Trophoblast cell (in vitro differentiated cells and primary cell): Measurements from ENCODE around the gene POLR1C.
A peak's percentile ranks its signal among the peaks of the same experiment; 100 is the strongest.

Source experiments
- DNase-seq, 2 donors: peaks; one replicate each; pipeline ENCODE4 v3.0.0-alpha.2; 2016
- H2AFZ ChIP-seq: 2 replicates; pipeline ENCODE4 v1.6.1; 2013; ENCODE audit warnings: low read length, moderate library complexity, mild to moderate bottlenecking; ENCODE audit not compliant: insufficient read depth, poor library complexity
- H2AK5ac ChIP-seq: 2 replicates; pipeline ENCODE4 v1.6.1; 2013; ENCODE audit warnings: mild to moderate bottlenecking, low read length
- H2BK120ac ChIP-seq: 2 replicates; pipeline ENCODE4 v1.6.1; 2013; ENCODE audit warnings: low read length, mild to moderate bottlenecking, moderate library complexity; ENCODE audit not compliant: insufficient read depth, poor library complexity
- H2BK12ac ChIP-seq: 2 replicates; pipeline ENCODE4 v1.6.1; 2013; ENCODE audit warnings: mild to moderate bottlenecking, low read length, moderate library complexity
- H2BK5ac ChIP-seq: 2 replicates; pipeline ENCODE4 v1.6.1; 2013; ENCODE audit warnings: low read length, low read depth, moderate library complexity, mild to moderate bottlenecking; ENCODE audit not compliant: poor library complexity
- H3K14ac ChIP-seq: 2 replicates; pipeline ENCODE4 v1.6.1; 2013; ENCODE audit warnings: mild to moderate bottlenecking, low read length
- H3K18ac ChIP-seq: 2 replicates; pipeline ENCODE4 v1.6.1; 2013; ENCODE audit warnings: mild to moderate bottlenecking, low read length
- H3K23ac ChIP-seq: 2 replicates; pipeline ENCODE4 v1.6.1; 2013; ENCODE audit warnings: low read length
- H3K27ac ChIP-seq: 2 replicates; pipeline ENCODE4 v1.5.1; 2013; ENCODE audit warnings: low read depth, mild to moderate bottlenecking, inconsistent platforms, low read length, moderate library complexity
- H3K27me3 ChIP-seq: 2 replicates; pipeline ENCODE4 v1.6.1; 2013; ENCODE audit warnings: inconsistent platforms, mild to moderate bottlenecking, low read length, moderate library complexity; ENCODE audit not compliant: insufficient read depth
- H3K36me3 ChIP-seq, 2 experiments: 1 replicate in 1 of 2; 2 replicates in 1 of 2; pipeline ENCODE4 v1.6.1; 2013; ENCODE audit warnings: low read length in 2 of 2, mild to moderate bottlenecking in 2 of 2, moderate library complexity in 1 of 2; ENCODE audit not compliant: insufficient read depth in 2 of 2, control insufficient read depth in 1 of 2
- H3K4ac ChIP-seq: 2 replicates; pipeline ENCODE4 v1.6.1; 2013; ENCODE audit warnings: low read depth, mild to moderate bottlenecking, low read length, moderate library complexity
- H3K4me1 ChIP-seq, 2 experiments: 1 replicate in 1 of 2; 2 replicates in 1 of 2; pipeline ENCODE4 v1.6.1; 2013; ENCODE audit warnings: low read length in 2 of 2, mild to moderate bottlenecking in 2 of 2, moderate library complexity in 1 of 2; ENCODE audit not compliant: insufficient read depth in 2 of 2, control insufficient read depth in 1 of 2
- H3K4me2 ChIP-seq: 2 replicates; pipeline ENCODE4 v1.6.1; 2013; ENCODE audit warnings: inconsistent platforms, mild to moderate bottlenecking, low read length, moderate library complexity
- H3K4me3 ChIP-seq: 2 replicates; pipeline ENCODE4 v1.5.1; 2013; ENCODE audit warnings: mild to moderate bottlenecking, low read depth, low read length, inconsistent platforms
- H3K79me1 ChIP-seq: one replicate; pipeline ENCODE4 v1.6.1; 2013; ENCODE audit warnings: low read length
- H3K79me2 ChIP-seq: 2 replicates; pipeline ENCODE4 v1.6.1; 2013; ENCODE audit warnings: low read length, mild to moderate bottlenecking; ENCODE audit not compliant: control insufficient read depth, insufficient read depth, poor library complexity
- H3K9ac ChIP-seq: 2 replicates; pipeline ENCODE4 v1.6.1; 2013; ENCODE audit warnings: mild to moderate bottlenecking, low read length
- H3K9me3 ChIP-seq: 2 replicates; pipeline ENCODE4 v1.6.1; 2013; ENCODE audit warnings: low read depth, mild to moderate bottlenecking, control low read depth, inconsistent platforms, low read length; ENCODE audit not compliant: insufficient read depth
- H4K12ac ChIP-seq: 2 replicates; pipeline ENCODE4 v1.6.1; 2013; ENCODE audit warnings: low read depth, mild to moderate bottlenecking, low read length, moderate library complexity
- H4K8ac ChIP-seq: 2 replicates; pipeline ENCODE4 v1.6.1; 2013; ENCODE audit warnings: low read depth, mild to moderate bottlenecking, low read length, moderate library complexity
- H4K91ac ChIP-seq: one replicate; pipeline ENCODE4 v1.6.1; 2013; ENCODE audit warnings: low read depth, mild to moderate bottlenecking, low read length, moderate library complexity
- WGBS: extraction: QIAGEN DNeasy Blood & Tissue Kit; methylation state at CpG from one replicate; pipeline ENCODE4 v1.1.7; 2013; ENCODE audit warnings: missing lambda C conversion rate; ENCODE audit not compliant: insufficient read length, insufficient coverage; ENCODE audit errors: extremely low coverage; 5-methylcytosine and 5-hydroxymethylcytosine counted together

Gene POLR1C

GRCh38 chr6:43475516-43475915 is 41.4 kb upstream of the POLR1C start:
- no peak overlapping the region for H2BK5ac ChIP-seq
- no peak overlapping the region for H4K8ac ChIP-seq
- H3K4me3 ChIP-seq, result no peak overlapping the region
- no peak overlapping the region for H3K27ac ChIP-seq
- H2BK120ac ChIP-seq, result no peak overlapping the region
- H4K12ac ChIP-seq, result no peak overlapping the region
- H3K36me3 ChIP-seq, result no peaks in the 10 kb centered on the region
- no peak overlapping the region for H3K23ac ChIP-seq
- H2AFZ ChIP-seq, result no peak overlapping the region
- H3K18ac ChIP-seq, result no peak overlapping the region
- no peaks in the 10 kb centered on the region for H3K9me3 ChIP-seq
- no peaks in the 10 kb centered on the region for H3K27me3 ChIP-seq
- peaks cover 6 to 10% of the 10 kb centered on the region in 2 experiments for H3K4me1 ChIP-seq
- H3K4ac ChIP-seq, result no peak overlapping the region
- DNase-seq, result no peak
- no peak overlapping the region for H2BK12ac ChIP-seq
- no peak overlapping the region for H2AK5ac ChIP-seq
- H4K91ac ChIP-seq, result no peak overlapping the region
- no peaks in the 10 kb centered on the region for H3K79me1 ChIP-seq
- no peak overlapping the region for H3K9ac ChIP-seq
- H3K14ac ChIP-seq, result no peak overlapping the region
- peaks cover 1% of the 10 kb centered on the region for H3K79me2 ChIP-seq
- no peak overlapping the region for H3K4me2 ChIP-seq
- WGBS, result no CpG with 5 or more reads among the region's 6 CpGs

- no peaks in the 10 kb centered on the region for H3K79me1 ChIP-seq
- peak overlapping the region; percentile 44 for H4K91ac ChIP-seq
- no peak overlapping the region for H3K4ac ChIP-seq
- no peak overlapping the region for H2BK120ac ChIP-seq
- no peak overlapping the region for H3K23ac ChIP-seq
- H4K12ac ChIP-seq, result peak overlapping the region; percentile 55
- no peak overlapping the region for H3K4me3 ChIP-seq
- no peak overlapping the region for H3K18ac ChIP-seq
- H3K4me1 ChIP-seq, result peaks cover 6 to 8% of the 10 kb centered on the region in 2 experiments
- H4K8ac ChIP-seq, result peak overlapping the region; percentile 77
- DNase-seq, result no peak
- H3K27ac ChIP-seq, result no peak overlapping the region
- no peak overlapping the region for H2BK12ac ChIP-seq
- no peaks in the 10 kb centered on the region for H3K36me3 ChIP-seq
- no peak overlapping the region for H2AK5ac ChIP-seq
- WGBS, result no CpG with 5 or more reads among the region's 2 CpGs
- no peak overlapping the region for H2BK5ac ChIP-seq
- H3K9ac ChIP-seq, result no peak overlapping the region
- H3K27me3 ChIP-seq, result no peaks in the 10 kb centered on the region
- H3K79me2 ChIP-seq, result peaks cover 1% of the 10 kb centered on the region
- H3K14ac ChIP-seq, result no peak overlapping the region
- H3K4me2 ChIP-seq, result peak overlapping the region; percentile 92
- no peaks in the 10 kb centered on the region for H3K9me3 ChIP-seq
- H2AFZ ChIP-seq, result peak overlapping the region; percentile 79
Measured at GRCh38 chr6:43476746-43477145, 40.1 kb upstream of the POLR1C start.

- WGBS, result no CpG with 5 or more reads among the region's 34 CpGs
- no peaks in the 10 kb centered on the region for H3K79me1 ChIP-seq
- H3K9me3 ChIP-seq, result no peaks in the 10 kb centered on the region
- H3K23ac ChIP-seq, result no peak within 1 kb of the TSS
- H4K8ac ChIP-seq, result peak within 1 kb of the TSS; percentile 91
- peaks cover 1% of the 10 kb centered on the region for H3K79me2 ChIP-seq
- no peak within 1 kb of the TSS for H2BK12ac ChIP-seq
- DNase-seq, result peak; percentile 88 to 93
- no peaks in the 10 kb centered on the region for H3K27me3 ChIP-seq
- H3K27ac ChIP-seq, result peak within 1 kb of the TSS; percentile 50
- no peaks in the 10 kb centered on the region for H3K36me3 ChIP-seq
- H3K4me3 ChIP-seq, result peak within 1 kb of the TSS; percentile 81
- peak within 1 kb of the TSS; percentile 52 for H2BK5ac ChIP-seq
- H3K4ac ChIP-seq, result peak within 1 kb of the TSS; percentile 50
- peak within 1 kb of the TSS; percentile 88 for H4K12ac ChIP-seq
- H2BK120ac ChIP-seq, result peak within 1 kb of the TSS; percentile 16
- no peak within 1 kb of the TSS for H2AK5ac ChIP-seq
- H3K4me2 ChIP-seq, result peak within 1 kb of the TSS; percentile 92
- H3K14ac ChIP-seq, result peak within 1 kb of the TSS; percentile 53
- H3K18ac ChIP-seq, result no peak within 1 kb of the TSS
- peak within 1 kb of the TSS; percentile 79 for H2AFZ ChIP-seq
- H3K9ac ChIP-seq, result peak within 1 kb of the TSS; percentile 87
- peaks cover 7 to 10% of the 10 kb centered on the region in 2 experiments for H3K4me1 ChIP-seq
- H4K91ac ChIP-seq, result peak within 1 kb of the TSS; percentile 90
Measured at GRCh38 chr6:43477235-43478007, 39.5 kb upstream of the POLR1C start, which contains the start of gene TJAP1. TJAP1 (plus strand) TSS chr6:43477570; CDS start chr6:43499002, 21,432 bp downstream.

- H2BK12ac ChIP-seq, result no peak overlapping the region
- H2AK5ac ChIP-seq, result no peak overlapping the region
- no peak overlapping the region for H3K23ac ChIP-seq
- DNase-seq, result no peak
- peak overlapping the region; percentile 50 for H3K4ac ChIP-seq
- H3K4me2 ChIP-seq, result peak overlapping the region; percentile 92
- H3K4me1 ChIP-seq, result peaks cover 7 to 10% of the 10 kb centered on the region in 2 experiments
- H3K9ac ChIP-seq, result peak overlapping the region; percentile 87
- peak overlapping the region; percentile 91 for H4K8ac ChIP-seq
- no peaks in the 10 kb centered on the region for H3K9me3 ChIP-seq
- H4K91ac ChIP-seq, result no peak overlapping the region
- peak overlapping the region; percentile 49 for H4K12ac ChIP-seq
- H3K27ac ChIP-seq, result no peak overlapping the region
- peak overlapping the region; percentile 17 for H3K14ac ChIP-seq
- H2BK120ac ChIP-seq, result peak overlapping the region; percentile 16
- H3K27me3 ChIP-seq, result no peaks in the 10 kb centered on the region
- no peak overlapping the region for H2BK5ac ChIP-seq
- peak overlapping the region; percentile 81 for H3K4me3 ChIP-seq
- H3K79me1 ChIP-seq, result no peaks in the 10 kb centered on the region
- H2AFZ ChIP-seq, result peak overlapping the region; percentile 24
- no CpG with 5 or more reads among the region's 3 CpGs for WGBS
- no peaks in the 10 kb centered on the region for H3K36me3 ChIP-seq
- no peak overlapping the region for H3K18ac ChIP-seq
- H3K79me2 ChIP-seq, result peaks cover 1% of the 10 kb centered on the region
Measured at GRCh38 chr6:43478008-43478372, 38.9 kb upstream of the POLR1C start.
